ENCODE data around the gene OSBPL5. TPM values are rescaled to one million over a fixed set of nuclear protein-coding genes. Genes with fewer than 3 reads are reported as not detected.

OSBPL5 gene
- total RNA-seq, 1 experiment from 2014 or later, result 16.1 TPM

GRCh38 chr11:3129181-3129590 is 35.9 kb downstream of the OSBPL5 start:
- no peaks in the 10 kb centered on the region for H3K9me3 Mint-ChIP-seq
- H3K4me3 Mint-ChIP-seq, result no peak overlapping the region
- H3K4ac ChIP-seq (ENCODE audit: low read depth, low read length), result no peak overlapping the region
- no peak overlapping the region for H2BK20ac ChIP-seq (ENCODE audit: low read depth, low read length, poor library complexity, severe bottlenecking)
- no peaks in the 10 kb centered on the region for H3K9me3 ChIP-seq (ENCODE audit: control insufficient read depth, low read depth, low read length)
- no peak overlapping the region for H4K5ac ChIP-seq (ENCODE audit: insufficient read length, low read depth, low read length)
- H3K56ac ChIP-seq (ENCODE audit: insufficient read length, low read depth, low read length), result no peak overlapping the region
- H2BK5ac ChIP-seq (ENCODE audit: insufficient read length, low read length), result no peak overlapping the region
- no peak overlapping the region for H3K27ac ChIP-seq (ENCODE audit: insufficient read length, low read depth, low read length)
- no peak overlapping the region for H3K4me2 ChIP-seq (ENCODE audit: insufficient read depth, insufficient read length, low read length)
- no peak overlapping the region for H2BK12ac ChIP-seq (ENCODE audit: insufficient read length, low read depth, low read length)
- no peak overlapping the region for H4K8ac ChIP-seq (replicated peaks; ENCODE audit: insufficient read length, low read depth, low read length)
- no peaks in the 10 kb centered on the region for H3K27me3 ChIP-seq (ENCODE audit: insufficient read depth, low read length)
- no peaks in the 10 kb centered on the region for H3K4me1 ChIP-seq (ENCODE audit: insufficient read depth, low read length)
- H4K20me1 ChIP-seq (ENCODE audit: control insufficient read depth, insufficient read depth, insufficient read length), result peaks cover 2% of the 10 kb centered on the region
- no peak for DNase-seq
- H2AFZ ChIP-seq (ENCODE audit: low read length), result no peak overlapping the region
- peaks cover 6 to 9% of the 10 kb centered on the region in 2 experiments for H3K4me1 Mint-ChIP-seq
- no peak overlapping the region for H3K9ac ChIP-seq (ENCODE audit: extremely low read depth, insufficient read length, low read length)
- H3K79me2 ChIP-seq (ENCODE audit: insufficient read depth, low read length), result no peaks in the 10 kb centered on the region
- WGBS (ENCODE audit: extremely low coverage, insufficient read length, low lambda C conversion rate), result no CpG with 5 or more reads among the region's 10 CpGs
- no peak overlapping the region for H2BK120ac ChIP-seq (ENCODE audit: low read depth, low read length, poor library complexity, severe bottlenecking)
- no peak for TF ChIP-seq CTCF (conservative IDR thresholded peaks at IDR 0.05)
- no peaks in the 10 kb centered on the region for H3K79me1 ChIP-seq (ENCODE audit: insufficient read depth, low read depth, low read length, poor library complexity, severe bottlenecking)
- H2AK5ac ChIP-seq (ENCODE audit: insufficient read length, low read length), result no peak overlapping the region
- no peak overlapping the region for H4K91ac ChIP-seq (ENCODE audit: insufficient read length, low read depth, low read length)
- H3K27me3 Mint-ChIP-seq (ENCODE audit: low read depth), result no peaks in the 10 kb centered on the region; the same call in 1 of the 2 replicates
- no peak overlapping the region for H3K14ac ChIP-seq (ENCODE audit: insufficient read depth, low read length)
- H3K23me2 ChIP-seq (ENCODE audit: insufficient read length, low read depth, low read length, poor library complexity, severe bottlenecking), result no peaks in the 10 kb centered on the region
- no peak overlapping the region for H3K27ac Mint-ChIP-seq
- H3T11ph ChIP-seq (ENCODE audit: low read length), result no peak overlapping the region
- H3K18ac ChIP-seq (ENCODE audit: insufficient read length, low read depth, low read length), result no peak overlapping the region
- peaks cover 0 to 7% (median 6%) of the 10 kb centered on the region in 3 experiments; a peak in 4 of 7 replicates for H3K36me3 Mint-ChIP-seq (ENCODE audit: insufficient read depth in 1 of 3, low read depth in 3 of 3)
- H2BK15ac ChIP-seq (ENCODE audit: low read depth, low read length), result no peak overlapping the region
- H3K23ac ChIP-seq (ENCODE audit: insufficient read length, low read depth, low read length), result no peak overlapping the region
